CD4-positive, alpha-beta T cell treated with Interleukin-21 for 1 hour (primary cell): Measurements from ENCODE around the gene SPATA16.
"Not testable (repeated sequence)": the region's sequence is repeated elsewhere in the genome, so short reads cannot be mapped to it uniquely, and the experiment has no call there.

Experiments used
- DNase-seq: peaks from one replicate; pipeline ENCODE4 v3.0.0-alpha.2; 2020

The SPATA16 gene

GRCh38 chr3:172931746-172932285, 209.2 kb downstream of the SPATA16 start:
- DNase-seq = no peak

- DNase-seq = no peak
These were observed 211.6 kb downstream of the SPATA16 start for GRCh38 chr3:172929451-172929850.

- DNase-seq = no peak
These were observed 216.5 kb downstream of the SPATA16 start for GRCh38 chr3:172924546-172924945.

- no peak for DNase-seq
These were observed 221.7 kb downstream of the SPATA16 start for GRCh38 chr3:172919297-172919683.

GRCh38 chr3:172918568-172919296, 222.3 kb downstream of the SPATA16 start:
- DNase-seq = no peak

- no peak for DNase-seq
These were observed 222.9 kb downstream of the SPATA16 start for GRCh38 chr3:172918165-172918564.

- DNase-seq = no peak
These were observed 225.0 kb downstream of the SPATA16 start for GRCh38 chr3:172915911-172916514.

- DNase-seq = no peak
These were observed 226.2 kb downstream of the SPATA16 start for GRCh38 chr3:172914854-172915253.

GRCh38 chr3:172913911-172914655, 227.0 kb downstream of the SPATA16 start:
- no peak for DNase-seq

GRCh38 chr3:172911142-172911541, 229.9 kb downstream of the SPATA16 start:
- no peak for DNase-seq

GRCh38 chr3:172908771-172909270, 232.2 kb downstream of the SPATA16 start:
- DNase-seq = no peak

- no peak for DNase-seq
These were observed 235.6 kb downstream of the SPATA16 start for GRCh38 chr3:172905451-172905850.

GRCh38 chr3:172904711-172905373, 236.2 kb downstream of the SPATA16 start:
- DNase-seq = no peak

GRCh38 chr3:172903642-172904320, 237.3 kb downstream of the SPATA16 start:
- no peak for DNase-seq

GRCh38 chr3:172892158-172892557, 248.9 kb downstream of the SPATA16 start:
- DNase-seq = no peak

- DNase-seq = no peak
These were observed 255.3 kb downstream of the SPATA16 start for GRCh38 chr3:172885704-172886103.

GRCh38 chr3:172882563-172882962, 258.5 kb downstream of the SPATA16 start:
- no peak for DNase-seq

- DNase-seq = not testable (repeated sequence)
These were observed 261.7 kb downstream of the SPATA16 start for GRCh38 chr3:172879381-172879780.

GRCh38 chr3:172877011-172877410, 264.0 kb downstream of the SPATA16 start:
- DNase-seq = no peak

GRCh38 chr3:172876297-172876696, 264.7 kb downstream of the SPATA16 start:
- no peak for DNase-seq

- DNase-seq = no peak
These were observed 266.0 kb downstream of the SPATA16 start for GRCh38 chr3:172875039-172875438.

- DNase-seq = no peak
These were observed 271.1 kb downstream of the SPATA16 start for GRCh38 chr3:172869784-172870518.
